Liver (tissue), 9 donors: ENCODE results near the gene BFAR. TPM values are rescaled to one million over a fixed set of nuclear protein-coding genes. Genes with fewer than 3 reads are reported as not detected.

Experiments
- DNase-seq: peaks from one replicate; pipeline ENCODE4 v3.0.0-alpha.2; 2017; ENCODE audit warnings: low spot score
- H3K27ac ChIP-seq, 2 donors: one replicate each; pipeline ENCODE4 v1.7.0; 2013; ENCODE audit warnings: inconsistent platforms in 2 of 2, low read length in 2 of 2, control low read depth in 1 of 2, low read depth in 1 of 2, mild to moderate bottlenecking in 1 of 2
- H3K27me3 ChIP-seq, 4 donors: one replicate each; pipeline versions ENCODE4 v1.6.1 to v1.7.0; 2013; ENCODE audit warnings: low read length in 3 of 4, inconsistent platforms in 1 of 4, mild to moderate bottlenecking in 1 of 4, moderate library complexity in 1 of 4; ENCODE audit not compliant: control insufficient read depth in 4 of 4, insufficient read depth in 4 of 4
- H3K36me3 ChIP-seq, 4 donors: one replicate each; pipeline versions ENCODE4 v1.6.1 to v1.7.0; 2013; ENCODE audit warnings: low read length in 3 of 4, mild to moderate bottlenecking in 3 of 4, low read depth in 1 of 4, moderate library complexity in 1 of 4; ENCODE audit not compliant: control insufficient read depth in 4 of 4, insufficient read depth in 3 of 4
- H3K4me1 ChIP-seq, 4 donors: one replicate each; pipeline versions ENCODE4 v1.6.1 to v1.7.0; 2013; ENCODE audit warnings: low read length in 3 of 4, mild to moderate bottlenecking in 3 of 4, moderate library complexity in 1 of 4; ENCODE audit not compliant: control insufficient read depth in 4 of 4, insufficient read depth in 4 of 4
- H3K4me3 ChIP-seq, 3 donors: one replicate each; pipeline versions ENCODE4 v1.6.1 to v1.7.0; 2013; ENCODE audit warnings: low read length in 3 of 3, control low read depth in 1 of 3, low read depth in 1 of 3, mild to moderate bottlenecking in 1 of 3
- H3K9ac ChIP-seq, 2 donors: one replicate each; pipeline ENCODE4 v1.7.0; 2013; ENCODE audit warnings: low read length in 2 of 2, mild to moderate bottlenecking in 2 of 2, moderate library complexity in 2 of 2, control low read depth in 1 of 2, low read depth in 1 of 2
- H3K9me3 ChIP-seq, 4 donors: one replicate each; pipeline versions ENCODE4 v1.6.1 to v1.7.0; 2013; ENCODE audit warnings: low read length in 3 of 4; ENCODE audit not compliant: control insufficient read depth in 4 of 4
- EGR1 ChIP-seq, 2 donors: IDR thresholded peaks; 2 replicates each; pipeline ENCODE4 v1.6.1; 2016 to 2018; ENCODE audit warnings: antibody characterized with exemption in 2 of 2, low read depth in 2 of 2
- FOXA1 ChIP-seq: IDR thresholded peaks from 2 replicates; pipeline ENCODE4 v1.6.1; 2016; ENCODE audit warnings: antibody characterized with exemption
- FOXA2 ChIP-seq: IDR thresholded peaks from 2 replicates; pipeline ENCODE4 v1.6.1; 2016; ENCODE audit warnings: antibody characterized with exemption
- GABPA ChIP-seq, 2 donors: IDR thresholded peaks in 1 of 2; conservative IDR thresholded peaks in 1 of 2; 2 replicates each; pipeline ENCODE4 v1.6.1; 2016; ENCODE audit warnings: antibody characterized with exemption in 2 of 2, mild to moderate bottlenecking in 1 of 2, moderate library complexity in 1 of 2
- HNF4A ChIP-seq, 2 donors: conservative IDR thresholded peaks; 2 replicates each; pipeline ENCODE4 v1.6.1; 2016; ENCODE audit warnings: antibody characterized with exemption in 2 of 2, mild to moderate bottlenecking in 2 of 2
- JUND ChIP-seq, 2 donors: IDR thresholded peaks; 2 replicates each; pipeline ENCODE4 v1.6.1; 2016; ENCODE audit warnings: antibody characterized with exemption in 2 of 2
- NR2F2 ChIP-seq: IDR thresholded peaks from 2 replicates; pipeline ENCODE4 v1.6.1; 2016; ENCODE audit warnings: antibody characterized with exemption
- RAD21 ChIP-seq, 2 donors: IDR thresholded peaks; 2 replicates each; pipeline ENCODE4 v1.6.1; 2016; ENCODE audit warnings: antibody characterized with exemption in 2 of 2, mild to moderate bottlenecking in 2 of 2
- RXRA ChIP-seq, 2 donors: IDR thresholded peaks; 2 replicates each; pipeline ENCODE4 v1.6.1; 2017 to 2018; ENCODE audit warnings: antibody characterized with exemption in 2 of 2, mild to moderate bottlenecking in 1 of 2
- TAF1 ChIP-seq: conservative IDR thresholded peaks from 2 replicates; pipeline ENCODE4 v1.6.1; 2016; ENCODE audit warnings: antibody characterized with exemption, mild to moderate bottlenecking
- YY1 ChIP-seq: IDR thresholded peaks from 2 replicates; pipeline ENCODE4 v1.6.1; 2016; ENCODE audit warnings: antibody characterized with exemption, mild to moderate bottlenecking
- WGBS: extraction: QIAGEN DNeasy Blood & Tissue Kit; methylation state at CpG from one replicate; pipeline ENCODE4 v1.1.7; 2013; 5-methylcytosine and 5-hydroxymethylcytosine counted together
- polyA plus RNA-seq, 2 donors: library from polyadenylated mRNA; stranded (reverse) in 1 of 2; unstranded in 1 of 2; fragments of 200-250 nt in 1 of 2; fragments of >200 nt in 1 of 2; fragmentation: Nextera tagmentation in 1 of 2; extraction: Ambion mirVana in 1 of 2; gene quantifications; one replicate each; pipeline versions ENCODE4 v1.2.1 to v1.2.3, GENCODE V29; 2013 to 2015
- total RNA-seq, 2 donors: library from RNA; depleted of rRNA; stranded (reverse); fragments of >200 nt; gene quantifications; one replicate each; pipeline ENCODE4 v1.2.3, GENCODE V29; 2014
- TF ChIP-seq, protein P1 (sequence below): IDR thresholded peaks from 2 replicates; pipeline ENCODE4 v1.6.1; 2016; ENCODE audit warnings: antibody characterized with exemption
- TF ChIP-seq, protein P2 (sequence below): IDR thresholded peaks from 2 replicates; pipeline ENCODE4 v1.6.1; 2016; ENCODE audit warnings: antibody characterized with exemption
- TF ChIP-seq, protein P3 (sequence below): IDR thresholded peaks from 2 replicates; pipeline ENCODE4 v1.6.1; 2016; ENCODE audit warnings: antibody characterized with exemption, mild to moderate bottlenecking
- donor health status: healthy.
- donor health status: healthy.
- donor health status: healthy.
- donor health status: healthy.
- donor health status: healthy.

Gene BFAR
- total and polyA plus RNA-seq, 4 donors: 13.3 to 24.7 (median 20.3) TPM

DNA sequence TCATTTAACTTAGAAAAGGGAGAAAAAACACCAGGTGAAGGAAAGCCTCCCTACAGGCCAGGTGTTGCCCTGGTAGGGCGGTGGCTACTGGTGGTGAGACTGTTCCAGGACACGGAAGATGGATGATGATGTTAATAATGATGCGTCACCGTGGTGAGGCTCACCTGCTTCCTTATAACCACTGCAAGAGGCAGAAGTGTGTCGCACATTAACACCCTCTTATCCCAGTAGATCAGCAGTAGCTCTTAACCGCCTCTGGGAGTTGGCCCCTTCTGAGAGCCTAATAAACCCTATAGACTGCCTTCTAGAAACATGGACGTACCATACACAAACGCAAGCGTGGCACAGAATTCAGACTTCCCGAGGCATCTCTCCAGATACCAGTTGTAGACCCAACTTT lies 7.8 kb downstream of the BFAR start:
- DNase-seq: no peak
- no peak overlapping the region for H3K4me3 ChIP-seq
- no peaks in the 10 kb centered on the region for H3K4me1 ChIP-seq
- TF ChIP-seq TAF1 (no peak), NR2F2 (no peak), YY1 (no peak), HNF4A (conservative IDR thresholded peaks at IDR 0.05) (no peak), RXRA (IDR thresholded peaks at IDR 0.05) (no peak), FOXA2 (no peak), EGR1 (IDR thresholded peaks at IDR 0.05; ENCODE audit: low read depth in 2 of 2) (no peak), RAD21 (IDR thresholded peaks at IDR 0.05) (no peak)
- TF ChIP-seq, protein P1, sequence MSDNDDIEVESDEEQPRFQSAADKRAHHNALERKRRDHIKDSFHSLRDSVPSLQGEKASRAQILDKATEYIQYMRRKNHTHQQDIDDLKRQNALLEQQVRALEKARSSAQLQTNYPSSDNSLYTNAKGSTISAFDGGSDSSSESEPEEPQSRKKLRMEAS: no peak
- TF ChIP-seq, protein P2, sequence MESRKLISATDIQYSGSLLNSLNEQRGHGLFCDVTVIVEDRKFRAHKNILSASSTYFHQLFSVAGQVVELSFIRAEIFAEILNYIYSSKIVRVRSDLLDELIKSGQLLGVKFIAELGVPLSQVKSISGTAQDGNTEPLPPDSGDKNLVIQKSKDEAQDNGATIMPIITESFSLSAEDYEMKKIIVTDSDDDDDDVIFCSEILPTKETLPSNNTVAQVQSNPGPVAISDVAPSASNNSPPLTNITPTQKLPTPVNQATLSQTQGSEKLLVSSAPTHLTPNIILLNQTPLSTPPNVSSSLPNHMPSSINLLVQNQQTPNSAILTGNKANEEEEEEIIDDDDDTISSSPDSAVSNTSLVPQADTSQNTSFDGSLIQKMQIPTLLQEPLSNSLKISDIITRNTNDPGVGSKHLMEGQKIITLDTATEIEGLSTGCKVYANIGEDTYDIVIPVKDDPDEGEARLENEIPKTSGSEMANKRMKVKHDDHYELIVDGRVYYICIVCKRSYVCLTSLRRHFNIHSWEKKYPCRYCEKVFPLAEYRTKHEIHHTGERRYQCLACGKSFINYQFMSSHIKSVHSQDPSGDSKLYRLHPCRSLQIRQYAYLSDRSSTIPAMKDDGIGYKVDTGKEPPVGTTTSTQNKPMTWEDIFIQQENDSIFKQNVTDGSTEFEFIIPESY: no peak
- H3K9ac ChIP-seq: no peak overlapping the region
- H3K36me3 ChIP-seq: peaks cover 6 to 15% (median 13%) of the 10 kb centered on the region in 4 donors
- no peak overlapping the region for H3K27ac ChIP-seq
- no peaks in the 10 kb centered on the region for H3K9me3 ChIP-seq
- H3K27me3 ChIP-seq: no peaks in the 10 kb centered on the region
- 90% methylated on average over 10 of the region's 10 CpGs for WGBS

DNA sequence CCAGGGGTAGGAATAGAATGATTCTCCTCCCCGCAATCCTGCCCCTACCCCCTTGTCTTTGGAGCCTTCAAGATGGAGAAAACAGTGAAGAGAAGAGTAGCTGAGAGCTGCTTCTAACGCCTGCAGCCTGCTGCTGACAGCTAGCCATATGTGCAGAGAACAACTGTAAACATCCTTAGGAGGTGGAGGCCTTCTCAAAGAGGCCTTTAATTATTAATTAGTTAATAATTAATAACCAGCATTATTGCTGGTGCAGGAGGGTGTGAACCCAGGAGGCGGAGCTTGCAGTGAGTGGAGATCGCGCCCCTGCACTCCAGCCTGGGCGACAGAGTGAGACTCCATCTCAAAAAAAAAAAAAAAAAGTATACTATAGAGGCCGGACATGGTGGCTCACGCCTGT lies 8.5 kb downstream of the BFAR start:
- H3K4me3 ChIP-seq: no peak overlapping the region
- TF ChIP-seq RXRA (IDR thresholded peaks at IDR 0.05): no peak
- no peak for TF ChIP-seq GABPA (IDR thresholded peaks at IDR 0.05 in 1 of 2, conservative IDR thresholded peaks at IDR 0.05 in 1 of 2)
- TF ChIP-seq, protein P3, sequence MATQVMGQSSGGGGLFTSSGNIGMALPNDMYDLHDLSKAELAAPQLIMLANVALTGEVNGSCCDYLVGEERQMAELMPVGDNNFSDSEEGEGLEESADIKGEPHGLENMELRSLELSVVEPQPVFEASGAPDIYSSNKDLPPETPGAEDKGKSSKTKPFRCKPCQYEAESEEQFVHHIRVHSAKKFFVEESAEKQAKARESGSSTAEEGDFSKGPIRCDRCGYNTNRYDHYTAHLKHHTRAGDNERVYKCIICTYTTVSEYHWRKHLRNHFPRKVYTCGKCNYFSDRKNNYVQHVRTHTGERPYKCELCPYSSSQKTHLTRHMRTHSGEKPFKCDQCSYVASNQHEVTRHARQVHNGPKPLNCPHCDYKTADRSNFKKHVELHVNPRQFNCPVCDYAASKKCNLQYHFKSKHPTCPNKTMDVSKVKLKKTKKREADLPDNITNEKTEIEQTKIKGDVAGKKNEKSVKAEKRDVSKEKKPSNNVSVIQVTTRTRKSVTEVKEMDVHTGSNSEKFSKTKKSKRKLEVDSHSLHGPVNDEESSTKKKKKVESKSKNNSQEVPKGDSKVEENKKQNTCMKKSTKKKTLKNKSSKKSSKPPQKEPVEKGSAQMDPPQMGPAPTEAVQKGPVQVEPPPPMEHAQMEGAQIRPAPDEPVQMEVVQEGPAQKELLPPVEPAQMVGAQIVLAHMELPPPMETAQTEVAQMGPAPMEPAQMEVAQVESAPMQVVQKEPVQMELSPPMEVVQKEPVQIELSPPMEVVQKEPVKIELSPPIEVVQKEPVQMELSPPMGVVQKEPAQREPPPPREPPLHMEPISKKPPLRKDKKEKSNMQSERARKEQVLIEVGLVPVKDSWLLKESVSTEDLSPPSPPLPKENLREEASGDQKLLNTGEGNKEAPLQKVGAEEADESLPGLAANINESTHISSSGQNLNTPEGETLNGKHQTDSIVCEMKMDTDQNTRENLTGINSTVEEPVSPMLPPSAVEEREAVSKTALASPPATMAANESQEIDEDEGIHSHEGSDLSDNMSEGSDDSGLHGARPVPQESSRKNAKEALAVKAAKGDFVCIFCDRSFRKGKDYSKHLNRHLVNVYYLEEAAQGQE: no peak
- no peak for TF ChIP-seq FOXA1
- no peak for TF ChIP-seq JUND (IDR thresholded peaks at IDR 0.05)
- no peak for TF ChIP-seq HNF4A (conservative IDR thresholded peaks at IDR 0.05)
- no peak for TF ChIP-seq TAF1
- TF ChIP-seq EGR1 (IDR thresholded peaks at IDR 0.05; ENCODE audit: low read depth in 2 of 2): no peak
- DNase-seq: no peak
- WGBS: 95% methylated on average over 8 of the region's 8 CpGs
- H3K36me3 ChIP-seq: peaks cover 8 to 19% (median 17%) of the 10 kb centered on the region in 4 donors
- no peaks in the 10 kb centered on the region for H3K27me3 ChIP-seq
- H3K9me3 ChIP-seq: no peaks in the 10 kb centered on the region
- H3K4me1 ChIP-seq: no peaks in the 10 kb centered on the region
- no peak overlapping the region for H3K27ac ChIP-seq
- H3K9ac ChIP-seq: no peak overlapping the region
